Measurements from ENCODE around the gene FHIT. TPM values are rescaled to one million over a fixed set of nuclear protein-coding genes. Genes with fewer than 3 reads are reported as not detected.

FHIT gene
- total RNA-seq, 1 experiment from 2014 or later: 0.10 TPM

GRCh38 chr3:60417576-60417975 lies 833.7 kb downstream of the FHIT start:
- no peak for DNase-seq (ENCODE audit: low spot score)

- DNase-seq (ENCODE audit: low spot score): no peak
These were observed 837.2 kb downstream of the FHIT start for GRCh38 chr3:60414011-60414410.

- no peak for DNase-seq (ENCODE audit: low spot score)
These were observed 837.7 kb downstream of the FHIT start for GRCh38 chr3:60413551-60413950.

GRCh38 chr3:60403866-60404265 lies 847.4 kb downstream of the FHIT start:
- peak; percentile 28 for DNase-seq (ENCODE audit: low spot score)

GRCh38 chr3:60402931-60403330 lies 848.3 kb downstream of the FHIT start:
- no peak for DNase-seq (ENCODE audit: low spot score)

- DNase-seq (ENCODE audit: low spot score): no peak
These were observed 851.1 kb downstream of the FHIT start for GRCh38 chr3:60399861-60400845.

- DNase-seq (ENCODE audit: low spot score): no peak
These were observed 852.0 kb downstream of the FHIT start for GRCh38 chr3:60399292-60399691.

GRCh38 chr3:60395173-60395762 lies 856.0 kb downstream of the FHIT start:
- DNase-seq (ENCODE audit: low spot score): no peak

GRCh38 chr3:60393946-60394345 lies 857.3 kb downstream of the FHIT start:
- no peak for DNase-seq (ENCODE audit: low spot score)

GRCh38 chr3:60392501-60392900 lies 858.8 kb downstream of the FHIT start:
- no peak for DNase-seq (ENCODE audit: low spot score)

GRCh38 chr3:60391292-60391691 lies 860.0 kb downstream of the FHIT start:
- DNase-seq (ENCODE audit: low spot score): no peak

GRCh38 chr3:60388731-60389130 lies 862.5 kb downstream of the FHIT start:
- no peak for DNase-seq (ENCODE audit: low spot score)

GRCh38 chr3:60386306-60386705 lies 864.9 kb downstream of the FHIT start:
- no peak for DNase-seq (ENCODE audit: low spot score)

- peak; percentile 5 for DNase-seq (ENCODE audit: low spot score)
These were observed 866.9 kb downstream of the FHIT start for GRCh38 chr3:60384341-60384740.

- DNase-seq (ENCODE audit: low spot score): no peak
These were observed 867.9 kb downstream of the FHIT start for GRCh38 chr3:60383345-60383744.

GRCh38 chr3:60366486-60366885 lies 884.8 kb downstream of the FHIT start:
- DNase-seq (ENCODE audit: low spot score): no peak

- DNase-seq (ENCODE audit: low spot score): no peak
These were observed 885.9 kb downstream of the FHIT start for GRCh38 chr3:60365360-60365759.

- no peak for DNase-seq (ENCODE audit: low spot score)
These were observed 886.8 kb downstream of the FHIT start for GRCh38 chr3:60364475-60364874.

GRCh38 chr3:60363817-60364216 lies 887.4 kb downstream of the FHIT start:
- DNase-seq (ENCODE audit: low spot score): no peak

GRCh38 chr3:60355825-60356224 lies 895.4 kb downstream of the FHIT start:
- DNase-seq (ENCODE audit: low spot score): no peak

GRCh38 chr3:60351481-60351880 lies 899.8 kb downstream of the FHIT start:
- DNase-seq (ENCODE audit: low spot score): no peak

GRCh38 chr3:60344340-60344739 lies 906.9 kb downstream of the FHIT start:
- no peak for DNase-seq (ENCODE audit: low spot score)

GRCh38 chr3:60343831-60344230 lies 907.4 kb downstream of the FHIT start:
- DNase-seq (ENCODE audit: low spot score): no peak

Measured in A172 (cell line).